ENCODE results near the gene AP1B1.

The AP1B1 gene

DNA sequence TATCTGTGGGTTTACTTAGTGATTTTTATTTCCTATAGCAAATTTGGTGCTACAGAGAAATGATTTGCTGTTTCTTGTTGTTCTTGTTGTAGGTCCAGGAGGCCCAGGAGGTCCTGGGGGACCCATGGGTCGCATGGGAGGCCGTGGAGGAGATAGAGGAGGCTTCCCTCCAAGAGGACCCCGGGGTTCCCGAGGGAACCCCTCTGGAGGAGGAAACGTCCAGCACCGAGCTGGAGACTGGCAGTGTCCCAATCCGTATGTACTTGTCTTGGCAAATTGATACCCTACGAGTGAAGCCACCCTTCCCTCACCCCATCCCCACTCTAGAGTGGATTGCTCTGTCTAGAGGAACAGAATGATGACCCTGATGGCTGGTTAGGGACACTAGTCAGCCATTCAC, 89.7 kb downstream of the AP1B1 start:
- DNase-seq: no peak

DNA sequence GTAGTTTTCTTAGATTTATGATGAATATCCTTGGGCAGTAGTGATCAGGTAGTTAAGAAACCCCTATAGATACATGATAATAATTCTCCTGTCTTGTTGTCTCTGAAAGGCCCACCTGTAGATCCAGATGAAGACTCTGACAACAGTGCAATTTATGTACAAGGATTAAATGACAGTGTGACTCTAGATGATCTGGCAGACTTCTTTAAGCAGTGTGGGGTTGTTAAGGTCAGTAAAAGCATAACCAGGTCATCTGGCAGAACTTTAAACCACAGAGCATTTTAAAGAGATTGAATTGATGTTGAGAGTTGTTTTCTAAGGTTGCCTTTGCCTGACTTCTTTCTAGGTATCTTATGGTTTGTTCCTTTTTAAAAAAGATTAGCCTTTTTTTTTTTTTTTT, 96.0 kb downstream of the AP1B1 start:
- no peak for DNase-seq

DNA sequence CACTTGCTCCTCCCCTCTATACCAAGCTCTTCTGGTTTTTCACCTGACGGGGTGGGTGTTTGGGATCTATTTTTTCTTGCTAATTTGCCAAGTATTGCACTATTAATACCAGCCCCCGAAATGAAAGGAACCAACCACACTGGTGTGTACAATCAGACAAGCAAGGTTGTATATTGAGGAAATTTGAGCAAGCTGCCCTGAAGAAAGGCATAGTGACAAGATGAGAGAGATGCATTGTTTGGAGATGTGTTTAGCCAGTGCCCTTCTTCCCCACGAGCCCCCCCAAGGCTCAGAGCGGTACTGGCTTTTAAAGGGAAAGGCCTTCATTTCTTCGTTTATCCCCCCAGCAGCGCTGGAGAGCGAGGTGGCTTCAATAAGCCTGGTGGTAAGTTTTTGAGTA, 97.2 kb downstream of the AP1B1 start:
- no peak for DNase-seq

DNA sequence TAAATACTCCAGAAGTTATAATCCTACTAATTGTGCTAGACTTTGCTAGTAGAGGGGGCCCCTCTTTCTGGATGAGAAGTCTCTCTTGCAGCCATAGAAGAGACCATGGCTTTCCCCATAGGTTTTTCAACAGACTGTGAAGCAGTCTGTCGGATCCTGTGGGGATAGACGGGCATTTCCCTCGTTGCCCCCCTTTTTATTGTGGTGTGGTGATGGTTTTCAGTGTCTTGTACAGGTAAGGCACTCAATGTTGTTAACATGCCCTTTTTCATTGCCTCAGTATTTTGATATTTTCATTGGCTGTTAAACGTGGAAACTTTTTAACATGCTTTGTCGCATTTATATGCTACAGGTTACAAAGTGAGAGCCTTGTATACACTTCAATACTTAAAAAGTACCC, 98.3 kb downstream of the AP1B1 start:
- no peak for DNase-seq

DNA sequence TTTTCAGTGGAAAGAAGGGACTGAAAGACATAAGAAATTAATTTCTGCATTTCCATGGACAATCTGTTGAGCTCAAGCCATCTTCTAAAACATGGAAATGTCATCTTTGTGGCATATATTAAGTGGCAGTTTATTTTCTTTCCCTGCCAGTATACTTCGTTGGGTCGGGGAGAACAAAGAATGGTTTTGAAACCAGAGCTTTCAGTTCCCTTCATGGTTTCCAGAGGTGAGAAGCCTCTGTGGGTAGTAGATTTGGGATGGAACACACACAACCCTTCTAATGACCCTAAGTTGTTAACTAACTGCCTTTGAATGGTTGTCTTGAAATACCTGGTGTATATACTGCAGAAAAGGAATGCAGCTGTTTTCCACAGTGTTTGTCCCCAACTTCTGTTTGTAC, 99.5 kb downstream of the AP1B1 start:
- no peak for DNase-seq

DNA sequence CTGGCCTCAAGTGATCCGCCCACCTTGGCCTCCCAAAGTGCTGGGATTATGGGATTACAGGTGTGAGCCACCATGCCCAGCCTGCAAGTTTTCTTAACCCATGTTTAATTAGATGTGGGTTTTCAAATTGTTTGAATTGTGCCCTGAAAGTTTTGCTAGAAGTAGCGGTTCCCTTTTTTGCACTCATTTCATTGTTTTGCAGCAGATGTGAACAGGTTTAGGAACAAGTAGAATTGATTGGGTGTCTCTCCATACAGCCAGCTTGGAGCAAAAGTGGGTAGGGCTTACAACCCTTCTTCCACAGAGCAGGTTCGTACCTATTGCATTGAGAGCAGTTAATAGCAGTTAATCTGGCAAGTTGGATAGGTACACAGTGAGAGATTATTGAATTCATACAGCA, 104.2 kb downstream of the AP1B1 start:
- DNase-seq: no peak

DNA sequence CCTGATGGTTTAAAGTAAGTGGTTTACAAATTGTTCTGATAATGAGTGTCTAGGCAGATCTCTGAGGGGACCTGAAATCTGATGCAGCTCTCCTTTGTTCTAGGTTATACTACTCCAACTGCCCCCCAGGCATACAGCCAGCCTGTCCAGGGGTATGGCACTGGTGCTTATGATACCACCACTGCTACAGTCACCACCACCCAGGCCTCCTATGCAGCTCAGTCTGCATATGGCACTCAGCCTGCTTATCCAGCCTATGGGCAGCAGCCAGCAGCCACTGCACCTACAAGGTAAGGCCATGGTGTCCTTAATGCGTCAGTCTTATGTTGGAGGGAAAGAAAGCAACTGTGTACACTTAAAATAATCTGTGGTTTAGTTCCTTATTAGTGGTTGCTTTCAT, 110.4 kb downstream of the AP1B1 start:
- no peak for DNase-seq

Data from suppressor macrophage (primary cell).